HG03378 (cell line): ENCODE data around the gene MT1HL1.

Experiments used
- ATAC-seq: cut with Tn5 transposase; IDR thresholded peaks from one replicate; pipeline ENCODE4 v1.9.1; 2021; ENCODE audit warnings: mild to moderate bottlenecking, moderate library complexity; ENCODE audit not compliant: unreplicated experiment

Gene MT1HL1

DNA sequence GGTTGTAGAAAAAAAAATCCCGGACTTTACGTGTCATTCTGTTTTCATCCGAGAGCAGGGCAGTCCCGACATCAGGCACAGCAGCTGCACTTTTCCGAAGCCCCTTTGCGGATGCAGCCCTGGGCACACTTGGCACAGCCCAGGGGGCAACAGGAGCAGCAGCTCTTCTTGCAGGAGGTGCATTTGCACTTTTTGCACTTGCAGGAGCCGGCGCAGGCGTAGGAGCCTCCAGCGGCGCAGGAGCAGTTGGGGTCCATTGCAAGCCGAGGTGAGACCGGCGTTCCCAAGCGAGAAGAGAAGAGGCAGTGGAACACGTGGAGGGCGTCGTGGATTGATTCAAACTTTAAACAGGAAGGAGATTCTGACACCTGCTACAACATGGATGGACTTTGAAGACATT is at the start of gene MT1HL1:
Gene MT1HL1, minus strand, starts transcription at position 326 of the 400 bp plus-strand sequence. Its CDS starts 69 bp downstream, at position 257.
- ATAC-seq, result no peak

DNA sequence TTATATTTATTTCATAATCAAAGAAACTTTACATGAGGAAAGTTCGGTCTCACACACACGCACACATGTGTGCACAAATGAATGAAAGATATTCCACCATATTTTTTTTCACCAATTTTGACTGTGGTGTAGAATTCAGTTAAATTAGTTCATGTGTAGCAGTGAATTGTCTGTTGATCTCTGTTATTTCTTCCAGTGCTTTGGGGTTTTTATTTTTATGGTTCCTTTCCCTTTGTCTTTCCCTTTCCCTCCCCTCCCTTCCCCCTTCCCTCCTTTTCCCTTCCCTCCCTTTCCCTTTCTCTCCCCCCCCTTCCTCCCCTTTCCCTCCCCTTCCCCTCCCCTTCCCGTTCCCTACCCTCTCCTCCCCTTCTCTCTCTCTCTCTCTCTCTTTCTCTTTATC is 46.7 kb upstream of the MT1HL1 start:
- no peak for ATAC-seq

DNA sequence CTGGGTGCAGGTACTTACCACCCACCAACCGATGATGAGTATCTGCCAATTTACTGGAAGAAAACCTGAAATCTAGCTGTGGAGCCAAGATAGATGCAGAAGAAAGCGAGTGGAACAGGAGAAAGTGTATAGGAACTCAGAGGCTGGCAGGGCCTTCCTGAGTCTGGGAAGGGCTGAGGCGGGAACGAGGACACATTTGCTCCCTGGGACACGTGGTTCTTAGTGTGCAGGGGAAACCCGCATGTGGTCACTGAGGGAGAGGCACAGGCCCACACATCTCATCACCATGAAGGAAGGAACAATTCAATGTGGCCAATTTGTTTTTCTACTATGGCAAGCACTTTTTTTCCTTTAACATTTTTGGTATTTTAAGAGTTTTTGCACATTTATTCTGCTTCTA is 45.9 kb upstream of the MT1HL1 start:
- ATAC-seq, result no peak

DNA sequence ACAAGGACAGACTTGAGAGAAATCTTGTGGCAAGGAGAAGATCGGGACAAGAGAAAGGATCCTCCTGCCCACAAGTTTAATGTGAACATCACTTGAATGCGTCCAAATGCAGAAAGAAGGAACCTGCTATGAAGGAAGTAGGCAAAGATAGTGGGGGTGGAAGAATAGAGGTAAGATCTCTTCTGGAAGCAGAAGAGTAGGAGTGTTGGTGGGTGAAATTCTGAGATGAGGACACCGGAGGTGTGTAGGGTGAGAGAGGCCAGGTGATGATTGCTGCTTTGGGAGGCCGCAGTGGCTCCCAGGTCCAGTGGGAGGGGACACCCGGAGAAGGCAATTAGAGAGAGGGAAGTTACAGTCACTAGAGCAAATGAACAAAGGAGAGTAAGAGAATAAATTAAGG is 44.6 kb upstream of the MT1HL1 start:
- no peak for ATAC-seq

DNA sequence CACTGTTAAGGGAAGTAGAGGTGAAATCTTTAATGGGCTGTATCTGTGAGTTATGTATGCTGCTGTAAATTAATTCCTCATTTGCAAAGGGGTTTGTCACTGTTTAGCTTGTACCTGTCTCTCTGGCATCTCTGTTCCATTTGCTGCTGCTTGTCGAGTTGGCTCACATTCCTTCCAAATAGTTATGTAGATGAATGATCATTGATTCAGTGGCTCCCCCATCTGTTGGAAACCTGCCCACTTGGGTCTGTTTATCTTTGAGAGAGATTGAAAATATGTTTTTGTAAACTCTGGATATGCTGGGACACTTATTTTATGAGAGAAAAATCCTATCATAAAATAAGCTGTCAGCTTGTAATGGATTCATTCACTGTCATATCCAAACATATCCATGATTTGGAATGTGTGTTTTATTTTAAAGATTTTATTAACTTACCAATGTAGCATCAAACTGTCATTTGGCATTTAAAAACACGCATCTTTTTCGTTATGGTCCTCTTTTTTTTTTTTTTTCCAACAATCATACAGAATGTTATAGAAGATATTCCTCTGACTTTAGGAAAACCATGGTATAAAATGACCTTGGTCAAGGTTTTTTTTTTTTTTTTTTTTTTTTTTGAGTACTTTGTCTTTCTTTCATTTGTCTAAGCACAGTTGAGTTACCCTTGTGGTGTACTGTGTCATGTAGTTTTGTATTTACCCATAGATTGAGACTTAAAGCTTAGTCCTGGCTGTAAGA is 41.2 kb upstream of the MT1HL1 start:
- no peak for ATAC-seq

DNA sequence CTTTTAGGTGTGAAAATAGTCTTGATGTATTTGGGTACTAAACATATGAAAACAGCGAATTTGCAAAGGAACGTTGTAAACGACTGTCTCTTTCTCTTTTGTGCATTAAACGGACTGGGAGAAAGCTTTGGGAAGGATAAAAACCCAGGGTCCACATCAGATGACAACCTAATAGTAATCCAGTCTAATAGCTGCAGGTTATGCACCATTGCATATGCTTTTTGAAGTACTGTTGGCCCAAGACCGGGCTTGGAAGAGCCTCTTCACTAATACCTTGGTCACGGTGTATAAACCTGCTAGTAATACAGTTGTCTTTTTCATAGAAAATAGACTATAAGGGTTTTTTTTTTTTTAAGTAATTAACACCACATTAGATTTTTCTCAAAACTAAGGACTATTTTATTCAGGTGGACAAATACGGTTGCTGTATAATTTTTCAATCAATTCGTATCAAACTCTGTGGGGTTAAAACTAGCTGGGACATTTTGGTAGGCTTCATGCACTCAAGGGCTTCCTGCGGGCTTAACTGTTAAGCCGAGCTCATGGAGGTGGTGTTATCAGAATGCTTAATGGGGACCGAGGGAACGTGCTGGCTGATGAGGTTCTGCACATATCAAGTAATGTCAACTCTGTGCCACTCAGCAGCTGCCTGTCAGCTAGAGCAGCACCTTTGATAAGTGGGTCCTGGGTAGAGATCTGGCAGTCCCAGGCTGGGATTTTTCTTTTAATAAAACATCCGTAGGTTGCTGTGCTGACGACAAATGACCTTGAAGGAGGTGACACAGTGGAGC is 39.8 kb upstream of the MT1HL1 start:
- ATAC-seq, result no peak

DNA sequence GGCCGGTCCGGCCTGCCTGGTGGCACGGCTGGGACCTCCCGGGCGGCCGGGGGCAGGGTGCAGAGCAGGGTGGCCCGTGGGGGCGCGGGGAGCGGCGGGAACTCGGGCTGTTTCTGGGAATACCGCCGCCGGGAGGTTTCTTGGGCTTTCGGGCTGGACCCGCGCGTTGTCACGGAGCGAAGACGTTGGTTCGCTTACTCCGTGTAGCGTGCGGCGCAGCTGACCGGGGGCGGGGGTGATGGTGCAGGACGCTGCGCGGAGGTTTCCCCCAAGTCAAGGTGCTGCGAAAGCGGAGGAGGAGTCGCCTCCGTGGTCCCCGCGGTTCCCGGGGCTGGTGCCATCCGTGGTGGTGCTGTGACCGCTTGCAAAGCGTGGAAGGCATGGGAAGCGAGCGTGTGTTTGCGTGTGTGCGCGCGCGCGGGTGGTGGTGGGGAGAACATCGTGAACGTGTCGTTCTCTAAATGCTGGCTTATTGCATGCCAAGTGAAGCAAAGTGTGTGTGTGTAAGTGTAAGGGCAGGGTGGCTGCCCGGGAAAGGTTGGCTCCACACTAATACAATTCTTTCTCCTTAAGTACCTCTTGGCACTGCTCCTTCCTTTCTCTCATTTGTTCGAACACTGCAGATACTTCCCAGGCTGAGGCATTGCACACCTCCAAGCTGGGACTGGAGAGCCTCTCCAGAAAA is 38.8 kb upstream of the MT1HL1 start:
- no peak for ATAC-seq

DNA sequence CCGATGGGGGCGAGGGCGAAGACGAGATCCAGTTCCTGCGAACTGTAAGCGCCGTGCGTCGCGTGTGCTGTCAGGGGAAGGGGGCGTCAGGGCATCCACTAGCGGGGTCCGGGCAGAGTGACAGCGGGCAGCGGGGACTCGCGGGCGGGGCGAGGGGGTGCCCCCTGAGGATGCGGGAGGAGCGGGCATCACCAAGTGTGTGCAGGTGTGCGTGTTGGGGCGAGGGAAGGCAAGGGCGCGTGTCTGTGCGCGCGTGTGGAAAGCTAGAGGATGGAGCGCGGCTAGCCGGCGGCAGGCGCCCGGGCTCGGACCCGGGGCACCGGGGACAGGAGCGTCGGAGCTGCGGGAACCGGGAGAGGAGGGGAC is 38.3 kb upstream of the MT1HL1 start:
- no peak for ATAC-seq

DNA sequence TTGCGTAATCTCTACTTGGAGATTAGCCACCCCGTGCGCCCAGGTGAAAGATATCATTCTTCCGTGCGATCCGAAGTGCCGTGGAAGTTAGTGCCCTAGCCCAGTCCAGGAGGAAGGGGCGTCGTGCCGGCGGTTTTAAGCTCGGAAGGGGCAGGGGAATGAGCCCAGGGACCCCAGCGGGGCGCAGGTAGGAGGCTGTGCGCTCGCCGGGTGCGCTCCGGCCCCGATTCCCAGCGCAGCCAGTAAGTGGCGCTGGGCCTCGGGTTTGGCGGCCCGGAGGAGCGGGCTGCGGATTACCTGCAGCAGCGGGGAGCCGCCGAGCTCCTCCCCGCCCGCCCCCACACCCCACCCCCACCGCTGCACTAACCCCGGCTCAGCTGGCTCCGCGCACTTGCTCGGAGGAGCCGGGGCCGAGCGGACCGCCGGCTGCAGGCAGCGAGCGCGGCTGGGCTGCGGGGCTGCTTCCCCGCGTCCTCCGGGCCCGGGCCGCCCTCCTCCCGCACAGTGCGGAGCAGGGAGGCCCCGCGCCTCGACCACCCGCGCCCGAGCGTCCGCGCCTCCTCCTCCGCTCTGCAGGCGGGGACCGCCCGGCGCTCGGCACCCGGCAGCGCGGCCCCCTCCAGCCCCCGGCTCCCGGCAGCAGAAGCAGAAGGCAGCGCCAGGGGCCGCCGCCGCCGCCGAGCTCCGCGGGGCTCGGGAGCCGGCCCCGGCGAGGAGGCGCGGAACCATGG is 37.7 kb upstream of the MT1HL1 start, which contains the start of gene RYR2:
Gene RYR2, plus strand, starts transcription at position 390 of the 731 bp plus-strand sequence. Its CDS starts 338 bp downstream, at position 728.
- no peak for ATAC-seq

DNA sequence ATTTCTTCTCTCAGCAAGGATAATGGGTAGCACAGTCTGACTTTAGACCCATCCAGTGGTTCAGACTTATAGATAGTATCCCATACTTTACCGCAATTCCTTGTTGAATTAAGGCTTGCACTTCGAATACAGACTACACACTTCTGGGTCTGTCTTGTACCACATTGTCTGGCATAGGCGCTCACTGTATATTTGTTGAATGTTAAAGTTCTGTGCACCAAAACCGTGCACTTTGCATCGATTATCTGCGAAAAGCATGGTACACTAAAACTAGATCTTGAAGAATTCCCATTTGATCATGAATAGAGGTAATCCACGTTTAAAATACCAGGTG is 37.2 kb upstream of the MT1HL1 start:
- no peak for ATAC-seq

DNA sequence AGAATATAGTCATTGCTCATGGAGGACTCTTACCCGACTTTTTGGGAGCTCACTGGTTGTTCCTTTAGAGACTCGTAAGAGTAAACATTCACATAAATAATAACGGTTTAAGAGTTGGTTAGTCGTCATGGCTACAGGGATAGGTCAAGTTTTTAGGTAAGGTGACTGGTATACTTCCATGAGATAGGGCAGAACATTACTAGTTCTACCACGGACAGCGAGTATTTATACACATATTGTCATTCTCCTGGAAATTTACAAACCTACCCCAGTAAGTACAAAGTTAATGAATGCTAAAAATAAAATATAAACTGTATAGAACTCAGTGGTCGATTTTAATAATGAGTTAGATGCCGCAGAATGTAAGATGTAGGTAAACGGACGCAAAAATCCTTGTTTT is 36.6 kb upstream of the MT1HL1 start:
- no peak for ATAC-seq

DNA sequence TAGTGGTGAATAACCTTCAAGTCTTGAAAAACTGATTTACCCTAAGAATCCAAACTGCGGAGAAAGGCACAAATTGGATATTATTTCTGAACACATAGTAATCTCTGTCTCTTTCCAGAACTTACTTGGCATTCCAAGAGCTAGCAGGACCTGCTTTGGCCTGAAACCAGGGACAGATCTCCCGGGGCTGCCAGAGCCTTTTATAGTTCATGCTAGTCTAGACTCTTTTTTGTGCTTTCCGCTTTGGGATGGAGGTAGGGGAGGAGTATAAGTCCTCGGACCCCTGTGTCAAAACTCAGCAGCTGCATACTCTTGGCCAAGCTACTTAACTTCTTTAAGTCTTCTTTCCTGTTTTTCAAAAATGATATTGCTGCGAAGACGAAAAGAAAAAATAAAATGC is 34.0 kb upstream of the MT1HL1 start:
- no peak for ATAC-seq

DNA sequence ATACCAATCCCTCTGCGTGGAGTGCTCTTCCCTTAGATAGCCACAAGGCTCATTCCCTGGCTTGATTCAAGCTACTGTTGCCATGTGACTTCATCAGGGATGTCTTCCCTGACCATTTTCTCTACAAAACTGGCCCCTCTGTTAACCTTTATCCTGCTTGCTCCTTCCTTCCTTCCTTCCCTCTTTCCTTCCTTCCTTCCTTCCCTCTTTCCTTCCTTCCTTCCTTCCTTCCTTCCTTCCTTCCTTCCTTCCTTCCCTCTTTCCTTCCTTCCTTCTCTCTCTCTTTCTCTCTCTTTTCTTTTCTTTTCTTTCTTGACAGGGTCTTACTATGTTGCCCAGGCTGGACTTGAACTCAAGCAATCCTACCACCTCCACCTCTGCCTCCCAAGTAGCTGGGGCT is 31.5 kb upstream of the MT1HL1 start:
- no peak for ATAC-seq

DNA sequence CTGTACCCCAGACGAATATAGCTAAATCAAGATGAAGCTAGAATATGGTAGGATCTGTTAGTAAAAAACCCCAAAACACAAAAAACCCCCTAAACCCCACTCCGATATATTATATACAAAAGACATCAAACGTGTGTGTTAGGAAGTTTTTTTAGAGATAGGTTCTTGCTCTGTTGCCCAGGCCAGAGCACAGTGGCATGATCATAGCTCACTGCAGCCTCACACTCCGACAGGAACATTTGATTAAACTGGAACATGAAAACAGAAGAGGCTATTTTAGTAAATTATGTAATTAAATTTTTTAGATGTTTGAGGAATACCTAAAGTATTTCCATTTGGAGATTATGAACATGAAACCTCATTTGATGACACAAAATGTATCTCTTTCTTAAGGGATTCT is 29.6 kb upstream of the MT1HL1 start:
- ATAC-seq, result no peak

DNA sequence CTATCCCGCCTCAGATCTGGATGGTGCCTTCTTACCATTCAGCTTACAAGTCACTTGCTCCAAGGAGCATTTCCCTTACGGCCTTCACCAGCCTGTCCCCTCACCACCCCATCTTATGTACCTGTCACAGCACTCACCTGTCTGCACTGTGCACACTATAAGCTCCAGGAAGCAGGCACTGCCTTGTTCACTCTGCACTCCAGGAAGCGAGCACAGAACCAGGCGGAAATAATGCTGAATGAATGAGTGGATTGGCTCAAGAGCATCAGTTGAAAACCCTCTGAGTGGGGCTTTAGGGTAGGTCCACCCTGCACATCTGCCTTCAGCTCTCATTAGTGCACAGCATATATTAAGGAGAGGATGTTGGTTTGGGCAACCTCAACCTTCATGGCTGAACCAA is 28.8 kb upstream of the MT1HL1 start:
- ATAC-seq, result no peak

DNA sequence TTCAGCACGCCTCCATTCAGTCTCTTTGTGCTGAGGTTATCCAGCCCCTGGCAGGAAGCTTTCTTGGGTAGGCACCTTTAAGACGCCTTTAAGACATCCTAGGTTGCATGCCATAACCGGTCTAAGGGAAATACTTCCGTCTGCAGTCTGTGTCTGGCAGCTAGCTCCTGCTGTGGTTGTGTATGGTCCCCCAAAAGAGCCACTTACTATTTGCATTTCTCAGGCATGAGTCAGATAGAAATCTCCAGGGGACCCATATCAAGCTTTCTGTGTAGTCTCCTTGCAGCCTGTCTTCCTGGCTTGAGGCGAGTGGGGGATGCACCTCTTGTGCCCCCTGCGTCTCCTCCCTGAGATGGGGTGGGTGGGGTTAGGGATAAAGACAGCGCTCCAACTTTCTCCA is 27.8 kb upstream of the MT1HL1 start:
- peak; percentile 84 for ATAC-seq

DNA sequence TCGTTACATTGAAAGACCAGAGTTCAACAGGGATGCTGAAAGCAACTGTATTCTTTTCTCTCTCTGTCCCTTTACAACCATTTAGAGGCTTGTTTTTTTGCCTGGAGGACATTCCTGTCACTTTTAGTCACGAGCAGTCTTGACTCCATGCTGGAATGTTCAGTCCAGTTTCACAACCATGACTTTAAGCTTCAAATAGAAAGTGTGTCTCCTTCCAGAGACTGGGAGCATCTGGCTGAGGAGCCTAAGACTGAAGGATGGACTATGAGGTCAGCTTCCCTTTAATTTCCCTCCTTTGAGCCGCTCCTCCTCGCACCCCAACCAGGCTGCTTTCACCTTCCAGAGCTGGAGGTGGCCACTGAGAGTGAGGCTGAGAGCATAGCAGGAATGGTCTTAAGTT is 27.2 kb upstream of the MT1HL1 start:
- no peak for ATAC-seq

DNA sequence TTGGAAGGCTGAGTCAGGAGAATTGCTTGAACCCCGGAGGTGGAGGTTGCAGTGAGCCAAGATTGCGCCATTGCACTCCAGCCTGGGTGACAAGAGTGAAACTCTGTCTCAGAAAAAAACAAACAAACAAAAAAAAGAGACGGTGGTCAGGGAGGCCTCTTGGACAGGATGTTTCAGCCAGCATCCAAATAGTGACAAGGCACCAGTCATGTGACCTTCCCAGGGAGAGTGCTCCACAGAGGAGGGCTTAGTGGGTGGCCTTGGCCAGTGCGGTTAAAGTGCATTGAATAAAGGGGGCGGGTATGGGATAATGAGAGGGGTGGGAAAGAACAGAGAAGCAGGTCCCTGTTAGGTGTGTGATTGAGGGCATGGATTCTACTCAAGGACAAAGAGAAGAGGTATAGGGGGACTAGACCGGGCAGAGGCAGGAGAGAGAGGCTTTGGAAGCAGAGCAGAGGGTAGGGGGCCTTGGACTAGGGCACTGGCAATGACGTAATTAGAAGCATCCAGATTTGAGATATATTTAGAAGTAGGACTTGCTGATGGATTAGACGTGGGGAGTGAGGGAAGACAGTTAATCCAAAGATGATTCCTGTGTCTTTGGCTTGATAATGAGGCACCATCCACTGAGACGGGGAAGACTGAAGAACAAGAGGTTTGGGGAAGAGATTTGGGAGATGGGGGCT is 25.8 kb upstream of the MT1HL1 start:
- no peak for ATAC-seq

DNA sequence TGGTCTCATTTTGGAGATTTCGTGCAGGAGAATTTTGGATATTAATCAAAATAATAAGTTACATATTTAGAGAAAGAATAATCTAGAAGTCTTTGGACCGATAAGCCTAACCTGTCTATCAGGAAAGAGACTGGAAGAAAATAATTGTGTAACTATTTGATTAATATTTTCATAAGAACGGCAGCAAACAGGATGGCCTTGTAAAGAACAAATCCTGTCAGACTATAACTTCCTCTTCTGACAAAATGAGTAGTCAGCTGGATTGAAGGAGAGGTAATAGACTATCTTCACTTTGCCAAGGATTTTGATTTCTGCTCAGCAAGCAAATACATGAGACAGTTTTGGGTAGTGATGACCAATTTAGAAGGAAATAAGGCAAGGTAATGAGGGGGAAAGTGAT is 25.0 kb upstream of the MT1HL1 start:
- ATAC-seq, result no peak

DNA sequence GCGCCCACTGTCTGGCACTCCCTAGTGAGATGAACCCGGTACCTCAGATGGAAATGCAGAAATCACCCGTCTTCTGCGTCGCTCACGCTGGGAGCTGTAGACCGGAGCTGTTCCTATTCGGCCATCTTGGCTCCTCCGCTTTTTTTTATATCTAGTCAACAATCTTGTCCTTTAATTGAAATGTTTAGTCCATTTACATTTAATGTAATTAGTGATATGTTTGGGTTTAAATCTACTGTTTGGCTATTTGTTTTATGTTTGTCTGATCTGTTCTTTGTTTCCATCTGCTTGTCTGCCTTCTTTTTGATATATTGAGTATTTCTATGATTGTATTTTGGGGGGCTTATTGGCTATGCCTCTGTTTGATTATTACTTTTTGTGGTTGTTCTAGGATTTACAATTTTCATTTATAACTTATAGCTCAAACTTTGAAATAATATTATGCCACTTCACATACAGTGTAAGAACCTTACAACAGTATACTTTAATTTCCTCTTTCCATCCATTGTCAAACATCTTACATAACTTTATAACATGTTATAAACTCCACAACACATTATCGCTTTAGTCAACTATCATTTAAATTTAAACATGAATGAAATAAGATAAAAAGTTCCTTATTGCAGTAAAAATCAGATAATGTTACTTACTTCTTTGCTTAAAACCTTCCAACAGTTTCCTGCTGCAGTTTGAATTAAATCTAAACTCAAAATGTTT is 21.3 kb upstream of the MT1HL1 start:
- no peak for ATAC-seq
